ENCODE data around the gene POLR2E. TPM values are rescaled to one million over a fixed set of nuclear protein-coding genes. Genes with fewer than 3 reads are reported as not detected.

Gene POLR2E
- total RNA-seq, 1 experiment from 2014 or later = 343 TPM

- no peak for TF ChIP-seq EZH2 (IDR thresholded peaks at IDR 0.05; ENCODE audit: borderline replicate concordance, low read depth, low read length, poor library complexity, severe bottlenecking)
- peak; percentile 53 for TF ChIP-seq CTCF (conservative IDR thresholded peaks at IDR 0.05; ENCODE audit: low read depth, low read length)
- intact Hi-C loops (cut with micrococcal nuclease; ENCODE audit: unreplicated experiment) = no loop called here
- H3K27ac ChIP-seq (ENCODE audit: low read depth, low read length, poor library complexity, severe bottlenecking) = no peak overlapping the region
- no peaks in the 10 kb centered on the region for H3K36me3 ChIP-seq (ENCODE audit: insufficient read depth, low read length, poor library complexity, severe bottlenecking)
- BruUV-seq (replicated peaks) = no TSS peak
- ChIA-PET POLR2A (ENCODE audit: low non-redundant PET) (no interaction called here), CTCF (interaction anchor here (0.5 to 1.0 kb wide), 2 partner anchors 31 to 89 kb away, joined by 3 to 5 read pairs; partner anchors contain the start of gene ABCA7)
- H3K27me3 ChIP-seq (replicated peaks; ENCODE audit: insufficient read depth, low read depth, low read length, poor library complexity) = peaks cover 7% of the 10 kb centered on the region
- H3K4me3 ChIP-seq (ENCODE audit: low read depth, low read length, poor library complexity, severe bottlenecking) = peak overlapping the region; percentile 32
- peaks cover 27% of the 10 kb centered on the region for H3K4me1 ChIP-seq (ENCODE audit: insufficient read depth, low read length, poor library complexity, severe bottlenecking)
- no peaks in the 10 kb centered on the region for H3K9me3 ChIP-seq (ENCODE audit: low read depth, low read length, poor library complexity, severe bottlenecking)
- DNase-seq (ENCODE audit: low spot score) = peak; percentile 73
Measured at GRCh38 chr19:1070576-1070930, 24.6 kb downstream of the POLR2E start.

- H3K36me3 ChIP-seq (ENCODE audit: insufficient read depth, low read length, poor library complexity, severe bottlenecking) = no peaks in the 10 kb centered on the region
- TF ChIP-seq EZH2 (IDR thresholded peaks at IDR 0.05; ENCODE audit: borderline replicate concordance, low read depth, low read length, poor library complexity, severe bottlenecking) (no peak), CTCF (conservative IDR thresholded peaks at IDR 0.05; ENCODE audit: low read depth, low read length) (no peak)
Measured at GRCh38 chr19:1069009-1069779, 26.0 kb downstream of the POLR2E start.

GRCh38 chr19:1068009-1069001, 26.9 kb downstream of the POLR2E start:
- Histone ChIP-seq H3K4me1 (ENCODE audit: insufficient read depth, low read length, poor library complexity, severe bottlenecking) (peaks cover 26% of the 10 kb centered on the region), H3K27me3 (replicated peaks; ENCODE audit: insufficient read depth, low read depth, low read length, poor library complexity) (peaks cover 7% of the 10 kb centered on the region), H3K36me3 (ENCODE audit: insufficient read depth, low read length, poor library complexity, severe bottlenecking) (no peaks in the 10 kb centered on the region), H3K4me3 (ENCODE audit: low read depth, low read length, poor library complexity, severe bottlenecking) (no peak overlapping the region), H3K9me3 (ENCODE audit: low read depth, low read length, poor library complexity, severe bottlenecking) (no peaks in the 10 kb centered on the region), H3K27ac (ENCODE audit: low read depth, low read length, poor library complexity, severe bottlenecking) (no peak overlapping the region)
- intact Hi-C loops (cut with micrococcal nuclease; ENCODE audit: unreplicated experiment) = no loop called here
- TF ChIP-seq EZH2 (IDR thresholded peaks at IDR 0.05; ENCODE audit: borderline replicate concordance, low read depth, low read length, poor library complexity, severe bottlenecking) (no peak), CTCF (conservative IDR thresholded peaks at IDR 0.05; ENCODE audit: low read depth, low read length) (no peak)
- DNase-seq (ENCODE audit: low spot score) = no peak
- no TSS peak for BruUV-seq (replicated peaks)
- CTCF ChIA-PET = interaction anchor here (0.5 kb wide), 1 partner anchor 13 kb away, joined by 7 read pairs; no protein-coding TSS in a partner anchor
- POLR2A ChIA-PET (ENCODE audit: low non-redundant PET) = no interaction called here

More at GRCh38 chr19:1069009-1069779, 26.0 kb downstream of the POLR2E start:
- Histone ChIP-seq H3K4me1 (ENCODE audit: insufficient read depth, low read length, poor library complexity, severe bottlenecking) (peaks cover 29% of the 10 kb centered on the region), H3K9me3 (ENCODE audit: low read depth, low read length, poor library complexity, severe bottlenecking) (no peaks in the 10 kb centered on the region), H3K27me3 (replicated peaks; ENCODE audit: insufficient read depth, low read depth, low read length, poor library complexity) (peaks cover 7% of the 10 kb centered on the region), H3K27ac (ENCODE audit: low read depth, low read length, poor library complexity, severe bottlenecking) (no peak overlapping the region), H3K4me3 (ENCODE audit: low read depth, low read length, poor library complexity, severe bottlenecking) (no peak overlapping the region)
- no peak for DNase-seq (ENCODE audit: low spot score)
- ChIA-PET POLR2A (ENCODE audit: low non-redundant PET) (no interaction called here), CTCF (no interaction called here)
- intact Hi-C loops (cut with micrococcal nuclease; ENCODE audit: unreplicated experiment) = no loop called here
- no TSS peak for BruUV-seq (replicated peaks)

All from A673 (cell line).